Smooth muscle cell (in vitro differentiated cells): ENCODE measurements around the gene SPOPL. TPM values are rescaled to one million over a fixed set of nuclear protein-coding genes. Genes with fewer than 3 reads are reported as not detected.

Experiments used
- DNase-seq: peaks from one replicate; lab custom pipeline; 2025; ENCODE audit not compliant: unreplicated experiment; lab: John Stamatoyannopoulos, UW
- H2AFZ ChIP-seq: fragments of 200-600 bp; sonication (generic); 2 replicates; pipeline ENCODE4 v1.6.0; 2016; ENCODE audit warnings: antibody characterized with exemption, low read depth, mild to moderate bottlenecking
- H3F3A ChIP-seq: fragments of 200-600 bp; sonication (generic); 2 replicates; pipeline ENCODE4 v1.6.0; 2017; ENCODE audit warnings: antibody characterized with exemption, low read depth
- H3K27ac ChIP-seq: fragments of 200-600 bp; sonication (generic); 2 replicates; pipeline ENCODE4 v1.5.1; 2016; ENCODE audit warnings: low read depth, mild to moderate bottlenecking
- H3K27me3 ChIP-seq: fragments of 200-600 bp; sonication (generic); 2 replicates; pipeline ENCODE4 v1.6.1; 2016; ENCODE audit warnings: low read depth, mild to moderate bottlenecking
- H3K36me3 ChIP-seq: fragments of 200-600 bp; sonication (generic); 2 replicates; pipeline ENCODE4 v1.5.1; 2016; ENCODE audit warnings: low read depth
- H3K4me1 ChIP-seq: fragments of 200-600 bp; sonication (generic); 2 replicates; pipeline ENCODE4 v1.5.1; 2016; ENCODE audit warnings: low read depth
- H3K4me2 ChIP-seq: fragments of 200-600 bp; sonication (generic); 2 replicates; pipeline ENCODE4 v1.6.0; 2016; ENCODE audit warnings: mild to moderate bottlenecking
- H3K4me3 ChIP-seq: fragments of 200-600 bp; sonication (generic); 2 replicates; pipeline ENCODE4 v1.5.1; 2016; ENCODE audit warnings: mild to moderate bottlenecking
- H3K79me2 ChIP-seq: fragments of 200-600 bp; sonication (generic); 2 replicates; pipeline ENCODE4 v1.6.0; 2016; ENCODE audit warnings: low read depth, mild to moderate bottlenecking
- H3K9ac ChIP-seq: fragments of 200-600 bp; sonication (generic); 2 replicates; pipeline ENCODE4 v1.6.0; 2016; ENCODE audit warnings: low read depth
- H3K9me3 ChIP-seq: fragments of 200-600 bp; sonication (generic); replicated peaks from 2 replicates; pipeline ENCODE4 v1.5.1; 2016; ENCODE audit warnings: low read depth
- H4K20me1 ChIP-seq: fragments of 200-600 bp; sonication (generic); 2 replicates; pipeline ENCODE4 v1.6.0; 2016; ENCODE audit warnings: low read depth
- CTCF ChIP-seq: fragments of 200-600 bp; sonication (generic); IDR thresholded peaks from 2 replicates; pipeline ENCODE4 v1.5.1; 2017; ENCODE audit warnings: borderline replicate concordance, mild to moderate bottlenecking, antibody characterized with exemption; ENCODE audit not compliant: insufficient read depth, poor library complexity, severe bottlenecking
- WGBS: methylation state at CpG from one replicate; pipeline ENCODE4 v1.1.7; 2016; ENCODE audit warnings: low lambda C conversion rate; 5-methylcytosine and 5-hydroxymethylcytosine counted together
- polyA plus RNA-seq: library from polyadenylated mRNA; unstranded; fragments of >200 nt; fragmentation: Nextera tagmentation; extraction: Ambion mirVana; gene quantifications from 2 replicates; pipeline ENCODE4 v1.2.1, GENCODE V29; 2016
- total RNA-seq: library from RNA; depleted of rRNA; stranded (reverse); fragments of >200 nt; gene quantifications from 2 replicates; pipeline ENCODE4 v1.2.3, GENCODE V29; 2014

The SPOPL gene
- total and polyA plus RNA-seq, 2 experiments from 2014 or later, result 3.7 to 27.7 TPM

- Histone ChIP-seq H3K27me3 (no peaks in the 10 kb centered on the region), H3K79me2 (no peaks in the 10 kb centered on the region), H3K27ac (no peak overlapping the region), H3K4me1 (no peaks in the 10 kb centered on the region), H3K9ac (no peak overlapping the region), H2AFZ (no peak overlapping the region), H3K4me3 (no peak overlapping the region), H3F3A (no peaks in the 10 kb centered on the region), H3K9me3 (no peaks in the 10 kb centered on the region), H3K4me2 (no peak overlapping the region), H3K36me3 (no peaks in the 10 kb centered on the region), H4K20me1 (no peaks in the 10 kb centered on the region)
- 92% methylated on average over 2 of the region's 2 CpGs for WGBS
- TF ChIP-seq CTCF, result no peak
- DNase-seq, result no peak
Observed at GRCh38 chr2:138495384-138495783, 6.2 kb upstream of the SPOPL start.

- WGBS, result 96% methylated on average over 4 of the region's 4 CpGs
- no peaks in the 10 kb centered on the region for H3K36me3 ChIP-seq
Observed at GRCh38 chr2:138496096-138496651, 5.4 kb upstream of the SPOPL start.

GRCh38 chr2:138497294-138497693 lies 4.3 kb upstream of the SPOPL start:
- WGBS, result 99% methylated on average over 4 of the region's 4 CpGs
- DNase-seq, result no peak
- H3K27me3 ChIP-seq, result no peaks in the 10 kb centered on the region
- TF ChIP-seq CTCF, result no peak
- no peak overlapping the region for H3K4me2 ChIP-seq
- no peak overlapping the region for H2AFZ ChIP-seq
- no peaks in the 10 kb centered on the region for H3F3A ChIP-seq
- H3K4me1 ChIP-seq, result peaks cover 6% of the 10 kb centered on the region
- no peak overlapping the region for H3K4me3 ChIP-seq
- H3K9ac ChIP-seq, result no peak overlapping the region
- H3K36me3 ChIP-seq, result no peaks in the 10 kb centered on the region
- peaks cover 4% of the 10 kb centered on the region for H3K79me2 ChIP-seq
- H3K9me3 ChIP-seq, result no peaks in the 10 kb centered on the region
- H3K27ac ChIP-seq, result no peak overlapping the region
- H4K20me1 ChIP-seq, result no peaks in the 10 kb centered on the region

More at GRCh38 chr2:138496096-138496651, 5.4 kb upstream of the SPOPL start:
- no peak for TF ChIP-seq CTCF
- H3K4me3 ChIP-seq, result no peak overlapping the region
- no peaks in the 10 kb centered on the region for H3F3A ChIP-seq
- H3K79me2 ChIP-seq, result no peaks in the 10 kb centered on the region
- H3K9me3 ChIP-seq, result no peaks in the 10 kb centered on the region
- DNase-seq, result no peak
- H3K4me2 ChIP-seq, result no peak overlapping the region
- peaks cover 6% of the 10 kb centered on the region for H3K4me1 ChIP-seq
- H3K27me3 ChIP-seq, result no peaks in the 10 kb centered on the region
- H3K9ac ChIP-seq, result no peak overlapping the region
- H2AFZ ChIP-seq, result no peak overlapping the region
- H3K27ac ChIP-seq, result no peak overlapping the region
- H4K20me1 ChIP-seq, result no peaks in the 10 kb centered on the region

- no peaks in the 10 kb centered on the region for H3K27me3 ChIP-seq
- H3K27ac ChIP-seq, result no peak overlapping the region
- H3K79me2 ChIP-seq, result peaks cover 27% of the 10 kb centered on the region
- H3K4me2 ChIP-seq, result no peak overlapping the region
- no peak for TF ChIP-seq CTCF
- H4K20me1 ChIP-seq, result peaks cover 19% of the 10 kb centered on the region
- no peak overlapping the region for H3K9ac ChIP-seq
- no peak overlapping the region for H2AFZ ChIP-seq
- no peaks in the 10 kb centered on the region for H3K9me3 ChIP-seq
- 79% methylated on average over 4 of the region's 4 CpGs for WGBS
- H3K4me3 ChIP-seq, result no peak overlapping the region
- peaks cover 6% of the 10 kb centered on the region for H3K4me1 ChIP-seq
- no peak for DNase-seq
- H3F3A ChIP-seq, result no peaks in the 10 kb centered on the region
- H3K36me3 ChIP-seq, result no peaks in the 10 kb centered on the region
Observed at GRCh38 chr2:138499684-138500083, 1.9 kb upstream of the SPOPL start.
